ENCODE data around the gene CDHR1. TPM values are rescaled to one million over a fixed set of nuclear protein-coding genes. Genes with fewer than 3 reads are reported as not detected.

Gene CDHR1
- total and polyA plus RNA-seq, 10 of the 15 experiments (the other 5 are each of a cell fraction or from before 2014, with no cell fraction given) = 0.17 to 3.0 (median 0.34) TPM

DNA sequence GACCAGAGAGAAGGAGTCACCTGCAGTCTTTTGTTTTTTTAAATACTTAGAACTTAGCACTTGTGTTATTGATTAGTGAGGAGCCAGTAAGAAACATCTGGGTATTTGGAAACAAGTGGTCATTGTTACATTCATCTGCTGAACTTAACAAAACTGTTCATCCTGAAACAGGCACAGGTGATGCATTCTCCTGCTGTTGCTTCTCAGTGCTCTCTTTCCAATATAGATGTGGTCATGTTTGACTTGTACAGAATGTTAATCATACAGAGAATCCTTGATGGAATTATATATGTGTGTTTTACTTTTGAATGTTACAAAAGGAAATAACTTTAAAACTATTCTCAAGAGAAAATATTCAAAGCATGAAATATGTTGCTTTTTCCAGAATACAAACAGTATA is 41.6 kb upstream of the CDHR1 start (continued):
- TF ChIP-seq, protein P1, sequence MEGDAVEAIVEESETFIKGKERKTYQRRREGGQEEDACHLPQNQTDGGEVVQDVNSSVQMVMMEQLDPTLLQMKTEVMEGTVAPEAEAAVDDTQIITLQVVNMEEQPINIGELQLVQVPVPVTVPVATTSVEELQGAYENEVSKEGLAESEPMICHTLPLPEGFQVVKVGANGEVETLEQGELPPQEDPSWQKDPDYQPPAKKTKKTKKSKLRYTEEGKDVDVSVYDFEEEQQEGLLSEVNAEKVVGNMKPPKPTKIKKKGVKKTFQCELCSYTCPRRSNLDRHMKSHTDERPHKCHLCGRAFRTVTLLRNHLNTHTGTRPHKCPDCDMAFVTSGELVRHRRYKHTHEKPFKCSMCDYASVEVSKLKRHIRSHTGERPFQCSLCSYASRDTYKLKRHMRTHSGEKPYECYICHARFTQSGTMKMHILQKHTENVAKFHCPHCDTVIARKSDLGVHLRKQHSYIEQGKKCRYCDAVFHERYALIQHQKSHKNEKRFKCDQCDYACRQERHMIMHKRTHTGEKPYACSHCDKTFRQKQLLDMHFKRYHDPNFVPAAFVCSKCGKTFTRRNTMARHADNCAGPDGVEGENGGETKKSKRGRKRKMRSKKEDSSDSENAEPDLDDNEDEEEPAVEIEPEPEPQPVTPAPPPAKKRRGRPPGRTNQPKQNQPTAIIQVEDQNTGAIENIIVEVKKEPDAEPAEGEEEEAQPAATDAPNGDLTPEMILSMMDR (IDR thresholded peaks at IDR 0.05 in 2 of 3, conservative IDR thresholded peaks at IDR 0.05 in 1 of 3; ENCODE audit: control insufficient read depth in 2 of 3, extremely low read depth in 1 of 3, insufficient read depth in 1 of 3, low read depth in 3 of 3, low read length in 3 of 3) = no peak
- TF ChIP-seq SUPT20H (IDR thresholded peaks at IDR 0.05; ENCODE audit: borderline replicate concordance, control insufficient read depth, low read depth, low read length) (no peak), EGR1 (IDR thresholded peaks at IDR 0.05; ENCODE audit: borderline replicate concordance in 1 of 2, low read depth in 2 of 2, low read length in 2 of 2) (no peak)
- TF ChIP-seq, protein P2, sequence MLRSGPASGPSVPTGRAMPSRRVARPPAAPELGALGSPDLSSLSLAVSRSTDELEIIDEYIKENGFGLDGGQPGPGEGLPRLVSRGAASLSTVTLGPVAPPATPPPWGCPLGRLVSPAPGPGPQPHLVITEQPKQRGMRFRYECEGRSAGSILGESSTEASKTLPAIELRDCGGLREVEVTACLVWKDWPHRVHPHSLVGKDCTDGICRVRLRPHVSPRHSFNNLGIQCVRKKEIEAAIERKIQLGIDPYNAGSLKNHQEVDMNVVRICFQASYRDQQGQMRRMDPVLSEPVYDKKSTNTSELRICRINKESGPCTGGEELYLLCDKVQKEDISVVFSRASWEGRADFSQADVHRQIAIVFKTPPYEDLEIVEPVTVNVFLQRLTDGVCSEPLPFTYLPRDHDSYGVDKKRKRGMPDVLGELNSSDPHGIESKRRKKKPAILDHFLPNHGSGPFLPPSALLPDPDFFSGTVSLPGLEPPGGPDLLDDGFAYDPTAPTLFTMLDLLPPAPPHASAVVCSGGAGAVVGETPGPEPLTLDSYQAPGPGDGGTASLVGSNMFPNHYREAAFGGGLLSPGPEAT (IDR thresholded peaks at IDR 0.05; ENCODE audit: low read depth) = no peak

DNA sequence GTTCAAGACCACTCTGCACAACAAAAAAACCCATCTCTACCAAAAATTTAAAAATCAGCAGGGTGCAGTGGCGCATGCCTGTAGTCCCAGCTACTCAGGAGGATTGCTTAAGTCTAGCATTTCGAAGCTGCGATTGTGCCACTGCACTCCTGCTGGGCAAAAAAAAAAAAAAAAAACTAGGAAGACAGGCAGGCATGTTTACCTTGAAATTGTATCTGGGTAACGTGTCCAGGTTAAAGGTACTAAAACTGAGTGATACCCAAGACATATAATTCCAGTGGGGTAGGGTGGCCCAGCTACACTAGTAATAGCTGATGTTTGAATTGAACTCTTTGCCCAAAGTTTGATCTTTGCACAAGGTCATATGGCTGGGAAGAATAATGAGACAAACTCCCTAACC is 38.8 kb upstream of the CDHR1 start:
- FAIRE-seq (no peak), DNase-seq (ENCODE audit: low read depth, low spot score) (no peak), ATAC-seq (no peak)
- Histone ChIP-seq H3K4me3 (no peak overlapping the region), H3K4me2 (ENCODE audit: control insufficient read depth, insufficient read depth) (no peak overlapping the region), H3K27ac (ENCODE audit: control insufficient read depth, insufficient read depth) (no peak overlapping the region), H3K36me3 (ENCODE audit: control insufficient read depth in 2 of 2, insufficient read depth in 2 of 2, low read length in 1 of 2) (peaks cover 2 to 30% of the 10 kb centered on the region in 2 experiments), H2AFZ (ENCODE audit: control insufficient read depth, low read depth, low read length) (no peak overlapping the region), H3K9ac (ENCODE audit: control insufficient read depth, insufficient read depth, low read length) (no peak overlapping the region), H3K9me3 (replicated peaks; ENCODE audit: control insufficient read depth, insufficient read depth, low read length) (no peaks in the 10 kb centered on the region), H3K27me3 (replicated peaks in 1 of 2; ENCODE audit: control insufficient read depth in 2 of 2, insufficient read depth in 2 of 2, low read length in 1 of 2) (no peaks in the 10 kb centered on the region), H3K79me2 (ENCODE audit: control insufficient read depth, insufficient read depth, low read length) (peaks cover 7% of the 10 kb centered on the region), H3K4me1 (ENCODE audit: control insufficient read depth, insufficient read depth, low read length) (peaks cover 7% of the 10 kb centered on the region), H4K20me1 (ENCODE audit: control insufficient read depth, insufficient read depth) (peaks cover 3% of the 10 kb centered on the region; the same call in 1 of the 2 replicates)
- no TSS peak for BruUV-seq (replicated peaks)
- 89% methylated on average over 4 of the region's 4 CpGs for WGBS (ENCODE audit: insufficient coverage, insufficient replicate concordance, low lambda C conversion rate, missing lambda C conversion rate)
- in situ Hi-C loops (cut with MboI) (no loop called here), intact Hi-C loops (cut with micrococcal nuclease; ENCODE audit: unreplicated experiment) (loop anchor here (10.0 kb wide), 1 partner anchor 379 kb away; no protein-coding TSS in a partner anchor)
- SMC1A ChIA-PET (ENCODE audit: uncharacterized antibody, unreplicated experiment) = interaction anchor here (1.0 to 4.5 kb wide), 2 partner anchors 7 to 50 kb away, joined by 4 to 21 read pairs; no protein-coding TSS in a partner anchor
- POLR2A ChIA-PET = interaction anchor here (0.7 kb wide), 1 partner anchor 1172 kb away, joined by 5 read pairs; no protein-coding TSS in a partner anchor
- RAD21 ChIA-PET (ENCODE audit: unreplicated experiment) = interaction anchor here (0.9 kb wide), 1 partner anchor 49 kb away, joined by 3 read pairs; no protein-coding TSS in a partner anchor
- CTCF ChIA-PET = interaction anchor here (0.7 to 25.5 kb wide), 4 partner anchors 9 to 112 kb away, joined by 4 to 788 read pairs (median 4); partner anchors contain the start of gene CDHR1
- TF ChIP-seq CBFB (IDR thresholded peaks at IDR 0.05; ENCODE audit: low read depth) (no peak), NR2C2 (IDR thresholded peaks at IDR 0.05; ENCODE audit: borderline replicate concordance, control insufficient read depth, insufficient read length, low read depth) (no peak), IRF4 (IDR thresholded peaks at IDR 0.05; ENCODE audit: low read depth, low read length) (no peak), ASH2L (IDR thresholded peaks at IDR 0.05; ENCODE audit: borderline replicate concordance, low read depth) (no peak), ZZZ3 (IDR thresholded peaks at IDR 0.05; ENCODE audit: control insufficient read depth, insufficient read length, low read depth) (no peak), NFYB (IDR thresholded peaks at IDR 0.05; ENCODE audit: insufficient read depth, low read depth, low read length) (no peak), RFX5 (IDR thresholded peaks at IDR 0.05; ENCODE audit: low read depth, low read length) (no peak)
